Measurements from ENCODE around the gene WFDC2.

WFDC2 gene

GRCh38 chr20:45503403-45503802, 33.9 kb downstream of the WFDC2 start:
- Histone ChIP-seq H2BK120ac (ENCODE audit: low read depth, low read length) (no peak overlapping the region), H3K27me3 (ENCODE audit: control insufficient read depth in 1 of 2, insufficient read depth in 1 of 2, low read length in 2 of 2) (peaks cover 0 to 36% of the 10 kb centered on the region in 2 experiments), H3K27ac (ENCODE audit: low read length, poor library complexity, severe bottlenecking) (no peak overlapping the region), H3K4me1 (ENCODE audit: control insufficient read depth, insufficient read depth, low read depth, low read length) (no peaks in the 10 kb centered on the region), H3K23ac (ENCODE audit: low read length in 2 of 2) (no peak overlapping the region), H2AFZ (ENCODE audit: low read depth, low read length) (no peak overlapping the region), H3K36me3 (ENCODE audit: control insufficient read depth in 1 of 2, insufficient read depth in 2 of 2, low read depth in 1 of 2, low read length in 2 of 2) (no peaks in the 10 kb centered on the region), H2BK12ac (ENCODE audit: low read length in 2 of 2) (no peak overlapping the region), H3K14ac (ENCODE audit: low read length in 2 of 2) (no peak overlapping the region), H3K4me3 (ENCODE audit: insufficient read depth in 1 of 2, low read depth in 1 of 2, low read length in 2 of 2) (no peak overlapping the region), H4K91ac (ENCODE audit: low read length) (no peak overlapping the region), H3K4ac (ENCODE audit: low read depth in 1 of 2, low read length in 2 of 2) (no peak overlapping the region), H3K18ac (ENCODE audit: low read depth in 1 of 2, low read length in 2 of 2) (no peak overlapping the region), H3K9me3 (ENCODE audit: control insufficient read depth, low read length) (no peaks in the 10 kb centered on the region), H2BK15ac (ENCODE audit: low read depth, poor library complexity, severe bottlenecking) (no peak overlapping the region), H4K8ac (ENCODE audit: low read length) (no peak overlapping the region), H2BK5ac (ENCODE audit: low read depth, low read length, poor library complexity, severe bottlenecking) (no peak overlapping the region), H3K4me2 (ENCODE audit: low read length, poor library complexity, severe bottlenecking) (no peak overlapping the region), H2AK5ac (ENCODE audit: low read length, severe bottlenecking) (no peak overlapping the region), H3K9ac (ENCODE audit: low read length) (no peak overlapping the region), H3K79me1 (replicated peaks; ENCODE audit: low read length, poor library complexity, severe bottlenecking) (no peaks in the 10 kb centered on the region)
- no CpG with 5 or more reads among the region's 2 CpGs for WGBS
- DNase-seq, result no peak

- Histone ChIP-seq H3K79me1 (replicated peaks; ENCODE audit: low read length, poor library complexity, severe bottlenecking) (no peaks in the 10 kb centered on the region), H2BK15ac (ENCODE audit: low read depth, poor library complexity, severe bottlenecking) (no peak overlapping the region), H3K4me1 (ENCODE audit: control insufficient read depth, insufficient read depth, low read depth, low read length) (no peaks in the 10 kb centered on the region), H3K14ac (ENCODE audit: low read length in 2 of 2) (no peak overlapping the region), H3K36me3 (ENCODE audit: control insufficient read depth in 1 of 2, insufficient read depth in 2 of 2, low read depth in 1 of 2, low read length in 2 of 2) (no peaks in the 10 kb centered on the region), H4K8ac (ENCODE audit: low read length) (no peak overlapping the region), H3K18ac (ENCODE audit: low read depth in 1 of 2, low read length in 2 of 2) (no peak overlapping the region), H3K23ac (ENCODE audit: low read length in 2 of 2) (no peak overlapping the region), H2BK12ac (ENCODE audit: low read length in 2 of 2) (no peak overlapping the region), H3K27ac (ENCODE audit: low read length, poor library complexity, severe bottlenecking) (no peak overlapping the region), H4K91ac (ENCODE audit: low read length) (no peak overlapping the region), H3K4ac (ENCODE audit: low read depth in 1 of 2, low read length in 2 of 2) (no peak overlapping the region), H2BK120ac (ENCODE audit: low read depth, low read length) (no peak overlapping the region), H2BK5ac (ENCODE audit: low read depth, low read length, poor library complexity, severe bottlenecking) (no peak overlapping the region), H3K9ac (ENCODE audit: low read length) (no peak overlapping the region), H2AFZ (ENCODE audit: low read depth, low read length) (no peak overlapping the region), H3K4me2 (ENCODE audit: low read length, poor library complexity, severe bottlenecking) (no peak overlapping the region), H3K9me3 (ENCODE audit: control insufficient read depth, low read length) (no peaks in the 10 kb centered on the region), H3K27me3 (ENCODE audit: control insufficient read depth in 1 of 2, insufficient read depth in 1 of 2, low read length in 2 of 2) (peaks cover 0 to 8% of the 10 kb centered on the region in 2 experiments), H3K4me3 (ENCODE audit: insufficient read depth in 1 of 2, low read depth in 1 of 2, low read length in 2 of 2) (no peak overlapping the region), H2AK5ac (ENCODE audit: low read length, severe bottlenecking) (no peak overlapping the region)
- 72% methylated on average over 2 of the region's 2 CpGs for WGBS
- no peak for DNase-seq
Observed at GRCh38 chr20:45506398-45506797, 36.8 kb downstream of the WFDC2 start.

GRCh38 chr20:45507011-45507820, 37.7 kb downstream of the WFDC2 start:
- 90% methylated on average over 3 of the region's 5 CpGs for WGBS
- no peak overlapping the region for H3K4ac ChIP-seq (ENCODE audit: low read depth in 1 of 2, low read length in 2 of 2)
- H3K23ac ChIP-seq (ENCODE audit: low read length in 2 of 2), result no peak overlapping the region

GRCh38 chr20:45508068-45508886, 38.7 kb downstream of the WFDC2 start:
- H3K9me3 ChIP-seq (ENCODE audit: control insufficient read depth, low read length), result no peaks in the 10 kb centered on the region
- no peak overlapping the region for H3K4me2 ChIP-seq (ENCODE audit: low read length, poor library complexity, severe bottlenecking)
- H2AFZ ChIP-seq (ENCODE audit: low read depth, low read length), result no peak overlapping the region
- H2BK12ac ChIP-seq (ENCODE audit: low read length in 2 of 2), result no peak overlapping the region
- H3K23ac ChIP-seq (ENCODE audit: low read length in 2 of 2), result no peak overlapping the region
- H4K91ac ChIP-seq (ENCODE audit: low read length), result no peak overlapping the region
- peaks cover 0 to 6% of the 10 kb centered on the region in 2 experiments for H3K27me3 ChIP-seq (ENCODE audit: control insufficient read depth in 1 of 2, insufficient read depth in 1 of 2, low read length in 2 of 2)
- WGBS, result 53% methylated on average over 6 of the region's 7 CpGs
- no peak overlapping the region for H4K8ac ChIP-seq (ENCODE audit: low read length)
- H2BK120ac ChIP-seq (ENCODE audit: low read depth, low read length), result no peak overlapping the region
- H2BK15ac ChIP-seq (ENCODE audit: low read depth, poor library complexity, severe bottlenecking), result no peak overlapping the region
- no peak overlapping the region for H3K27ac ChIP-seq (ENCODE audit: low read length, poor library complexity, severe bottlenecking)
- no peak overlapping the region for H3K4me3 ChIP-seq (ENCODE audit: insufficient read depth in 1 of 2, low read depth in 1 of 2, low read length in 2 of 2)
- H3K14ac ChIP-seq (ENCODE audit: low read length in 2 of 2), result no peak overlapping the region
- no peak overlapping the region for H3K4ac ChIP-seq (ENCODE audit: low read depth in 1 of 2, low read length in 2 of 2)
- H3K79me1 ChIP-seq (replicated peaks; ENCODE audit: low read length, poor library complexity, severe bottlenecking), result no peaks in the 10 kb centered on the region
- no peak for DNase-seq
- H2BK5ac ChIP-seq (ENCODE audit: low read depth, low read length, poor library complexity, severe bottlenecking), result no peak overlapping the region
- no peaks in the 10 kb centered on the region for H3K36me3 ChIP-seq (ENCODE audit: control insufficient read depth in 1 of 2, insufficient read depth in 2 of 2, low read depth in 1 of 2, low read length in 2 of 2)
- H3K4me1 ChIP-seq (ENCODE audit: control insufficient read depth, insufficient read depth, low read depth, low read length), result no peaks in the 10 kb centered on the region
- no peak overlapping the region for H3K18ac ChIP-seq (ENCODE audit: low read depth in 1 of 2, low read length in 2 of 2)
- H2AK5ac ChIP-seq (ENCODE audit: low read length, severe bottlenecking), result no peak overlapping the region
- H3K9ac ChIP-seq (ENCODE audit: low read length), result no peak overlapping the region

More at GRCh38 chr20:45507011-45507820, 37.7 kb downstream of the WFDC2 start:
- no peak overlapping the region for H4K91ac ChIP-seq (ENCODE audit: low read length)
- no peaks in the 10 kb centered on the region for H3K9me3 ChIP-seq (ENCODE audit: control insufficient read depth, low read length)
- H3K79me1 ChIP-seq (replicated peaks; ENCODE audit: low read length, poor library complexity, severe bottlenecking), result no peaks in the 10 kb centered on the region
- no peak overlapping the region for H3K4me2 ChIP-seq (ENCODE audit: low read length, poor library complexity, severe bottlenecking)
- no peak overlapping the region for H2AFZ ChIP-seq (ENCODE audit: low read depth, low read length)
- peaks cover 0 to 6% of the 10 kb centered on the region in 2 experiments for H3K27me3 ChIP-seq (ENCODE audit: control insufficient read depth in 1 of 2, insufficient read depth in 1 of 2, low read length in 2 of 2)
- no peak overlapping the region for H3K27ac ChIP-seq (ENCODE audit: low read length, poor library complexity, severe bottlenecking)
- no peak overlapping the region for H2BK5ac ChIP-seq (ENCODE audit: low read depth, low read length, poor library complexity, severe bottlenecking)
- no peak overlapping the region for H3K4me3 ChIP-seq (ENCODE audit: insufficient read depth in 1 of 2, low read depth in 1 of 2, low read length in 2 of 2)
- no peak overlapping the region for H3K14ac ChIP-seq (ENCODE audit: low read length in 2 of 2)
- H2AK5ac ChIP-seq (ENCODE audit: low read length, severe bottlenecking), result no peak overlapping the region
- no peaks in the 10 kb centered on the region for H3K4me1 ChIP-seq (ENCODE audit: control insufficient read depth, insufficient read depth, low read depth, low read length)
- H2BK15ac ChIP-seq (ENCODE audit: low read depth, poor library complexity, severe bottlenecking), result no peak overlapping the region
- no peak overlapping the region for H2BK120ac ChIP-seq (ENCODE audit: low read depth, low read length)
- no peaks in the 10 kb centered on the region for H3K36me3 ChIP-seq (ENCODE audit: control insufficient read depth in 1 of 2, insufficient read depth in 2 of 2, low read depth in 1 of 2, low read length in 2 of 2)
- H3K18ac ChIP-seq (ENCODE audit: low read depth in 1 of 2, low read length in 2 of 2), result no peak overlapping the region
- no peak for DNase-seq
- no peak overlapping the region for H4K8ac ChIP-seq (ENCODE audit: low read length)
- no peak overlapping the region for H2BK12ac ChIP-seq (ENCODE audit: low read length in 2 of 2)
- no peak overlapping the region for H3K9ac ChIP-seq (ENCODE audit: low read length)
